Measurements from ENCODE around the gene SP9. TPM values are rescaled to one million over a fixed set of nuclear protein-coding genes. Genes with fewer than 3 reads are reported as not detected.

Gene SP9
- total and polyA plus RNA-seq, 9 of the 15 experiments (the other 6 are each of a cell fraction or from before 2014, with no cell fraction given), result 0.04 to 0.23 (median 0.11) TPM; not detected in 3

DNA sequence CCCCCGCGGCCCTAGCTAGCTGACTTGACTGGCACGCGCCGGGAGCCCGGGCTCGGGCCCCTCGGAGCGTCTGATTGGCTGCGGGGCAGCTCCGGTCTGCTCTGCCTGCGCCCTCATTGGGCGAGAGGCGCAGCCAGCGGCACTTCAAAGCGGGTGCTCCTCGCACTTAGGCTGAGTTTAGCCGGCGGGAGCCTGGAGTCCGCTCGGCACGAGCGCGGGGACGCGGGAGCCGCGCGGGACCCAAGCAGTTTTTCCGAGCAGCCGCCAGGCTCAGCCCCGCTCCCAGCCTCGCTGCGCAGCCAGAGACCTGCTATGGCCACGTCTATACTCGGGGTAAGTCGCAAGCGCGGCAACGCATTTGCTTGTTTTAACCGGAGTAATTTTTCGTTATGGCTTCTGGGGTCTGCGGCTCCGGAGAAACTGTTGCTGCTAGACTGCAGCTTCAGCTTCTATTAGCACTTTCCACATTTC, at the start of gene SP9 (continued):
- TF ChIP-seq, protein P1, sequence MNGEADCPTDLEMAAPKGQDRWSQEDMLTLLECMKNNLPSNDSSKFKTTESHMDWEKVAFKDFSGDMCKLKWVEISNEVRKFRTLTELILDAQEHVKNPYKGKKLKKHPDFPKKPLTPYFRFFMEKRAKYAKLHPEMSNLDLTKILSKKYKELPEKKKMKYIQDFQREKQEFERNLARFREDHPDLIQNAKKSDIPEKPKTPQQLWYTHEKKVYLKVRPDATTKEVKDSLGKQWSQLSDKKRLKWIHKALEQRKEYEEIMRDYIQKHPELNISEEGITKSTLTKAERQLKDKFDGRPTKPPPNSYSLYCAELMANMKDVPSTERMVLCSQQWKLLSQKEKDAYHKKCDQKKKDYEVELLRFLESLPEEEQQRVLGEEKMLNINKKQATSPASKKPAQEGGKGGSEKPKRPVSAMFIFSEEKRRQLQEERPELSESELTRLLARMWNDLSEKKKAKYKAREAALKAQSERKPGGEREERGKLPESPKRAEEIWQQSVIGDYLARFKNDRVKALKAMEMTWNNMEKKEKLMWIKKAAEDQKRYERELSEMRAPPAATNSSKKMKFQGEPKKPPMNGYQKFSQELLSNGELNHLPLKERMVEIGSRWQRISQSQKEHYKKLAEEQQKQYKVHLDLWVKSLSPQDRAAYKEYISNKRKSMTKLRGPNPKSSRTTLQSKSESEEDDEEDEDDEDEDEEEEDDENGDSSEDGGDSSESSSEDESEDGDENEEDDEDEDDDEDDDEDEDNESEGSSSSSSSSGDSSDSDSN (IDR thresholded peaks at IDR 0.05; ENCODE audit: borderline replicate concordance in 1 of 2, low read depth in 2 of 2, low read length in 2 of 2), result peak in 1 of 2 experiments; percentile 28; a peak in 1 of 4 replicates
- TF ChIP-seq, protein P2, sequence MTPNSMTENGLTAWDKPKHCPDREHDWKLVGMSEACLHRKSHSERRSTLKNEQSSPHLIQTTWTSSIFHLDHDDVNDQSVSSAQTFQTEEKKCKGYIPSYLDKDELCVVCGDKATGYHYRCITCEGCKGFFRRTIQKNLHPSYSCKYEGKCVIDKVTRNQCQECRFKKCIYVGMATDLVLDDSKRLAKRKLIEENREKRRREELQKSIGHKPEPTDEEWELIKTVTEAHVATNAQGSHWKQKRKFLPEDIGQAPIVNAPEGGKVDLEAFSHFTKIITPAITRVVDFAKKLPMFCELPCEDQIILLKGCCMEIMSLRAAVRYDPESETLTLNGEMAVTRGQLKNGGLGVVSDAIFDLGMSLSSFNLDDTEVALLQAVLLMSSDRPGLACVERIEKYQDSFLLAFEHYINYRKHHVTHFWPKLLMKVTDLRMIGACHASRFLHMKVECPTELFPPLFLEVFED (CRISPR knock-in tag; conservative IDR thresholded peaks at IDR 0.05), result no peak
- TF ChIP-seq ARID1B (IDR thresholded peaks at IDR 0.05), result no peak
- no peak for TF ChIP-seq EGR1 (conservative IDR thresholded peaks at IDR 0.05)
- no peak for TF ChIP-seq MAFK (IDR thresholded peaks at IDR 0.05; ENCODE audit: low read length)
- TF ChIP-seq, protein P3, sequence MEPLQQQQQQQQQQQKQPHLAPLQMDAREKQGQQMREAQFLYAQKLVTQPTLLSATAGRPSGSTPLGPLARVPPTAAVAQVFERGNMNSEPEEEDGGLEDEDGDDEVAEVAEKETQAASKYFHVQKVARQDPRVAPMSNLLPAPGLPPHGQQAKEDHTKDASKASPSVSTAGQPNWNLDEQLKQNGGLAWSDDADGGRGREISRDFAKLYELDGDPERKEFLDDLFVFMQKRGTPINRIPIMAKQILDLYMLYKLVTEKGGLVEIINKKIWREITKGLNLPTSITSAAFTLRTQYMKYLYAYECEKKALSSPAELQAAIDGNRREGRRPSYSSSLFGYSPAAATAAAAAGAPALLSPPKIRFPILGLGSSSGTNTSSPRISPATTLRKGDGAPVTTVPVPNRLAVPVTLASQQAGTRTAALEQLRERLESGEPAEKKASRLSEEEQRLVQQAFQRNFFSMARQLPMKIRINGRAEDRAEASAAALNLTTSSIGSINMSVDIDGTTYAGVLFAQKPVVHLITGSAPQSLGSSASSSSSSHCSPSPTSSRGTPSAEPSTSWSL (CRISPR knock-in tag; IDR thresholded peaks at IDR 0.05; ENCODE audit: borderline replicate concordance), result no peak
- no peak for TF ChIP-seq DACH1 (IDR thresholded peaks at IDR 0.05; ENCODE audit: partially characterized antibody)
- TF ChIP-seq BCOR (IDR thresholded peaks at IDR 0.05), result no peak
- no peak for TF ChIP-seq IFI16 (CRISPR knock-in tag; IDR thresholded peaks at IDR 0.05)
- no peak for TF ChIP-seq TAF1 (IDR thresholded peaks at IDR 0.05; ENCODE audit: control insufficient read depth, extremely low read depth, insufficient read depth, low read length, severe bottlenecking)
- TF ChIP-seq ZBED1 (IDR thresholded peaks at IDR 0.05), result no peak
- TF ChIP-seq TGIF2 (CRISPR knock-in tag; IDR thresholded peaks at IDR 0.05), result no peak
- TF ChIP-seq MYNN (IDR thresholded peaks at IDR 0.05), result no peak
- no peak for TF ChIP-seq MYNN (CRISPR knock-in tag; IDR thresholded peaks at IDR 0.05)
- TF ChIP-seq ZNF121 (CRISPR knock-in tag; conservative IDR thresholded peaks at IDR 0.05), result 0 out of 2 replicates have a peak, but pooled peaks have one; percentile 14
- no peak for TF ChIP-seq CHD1 (IDR thresholded peaks at IDR 0.05; ENCODE audit: low read length)
